Measurements from ENCODE around the gene SNRNP25.

DNA sequence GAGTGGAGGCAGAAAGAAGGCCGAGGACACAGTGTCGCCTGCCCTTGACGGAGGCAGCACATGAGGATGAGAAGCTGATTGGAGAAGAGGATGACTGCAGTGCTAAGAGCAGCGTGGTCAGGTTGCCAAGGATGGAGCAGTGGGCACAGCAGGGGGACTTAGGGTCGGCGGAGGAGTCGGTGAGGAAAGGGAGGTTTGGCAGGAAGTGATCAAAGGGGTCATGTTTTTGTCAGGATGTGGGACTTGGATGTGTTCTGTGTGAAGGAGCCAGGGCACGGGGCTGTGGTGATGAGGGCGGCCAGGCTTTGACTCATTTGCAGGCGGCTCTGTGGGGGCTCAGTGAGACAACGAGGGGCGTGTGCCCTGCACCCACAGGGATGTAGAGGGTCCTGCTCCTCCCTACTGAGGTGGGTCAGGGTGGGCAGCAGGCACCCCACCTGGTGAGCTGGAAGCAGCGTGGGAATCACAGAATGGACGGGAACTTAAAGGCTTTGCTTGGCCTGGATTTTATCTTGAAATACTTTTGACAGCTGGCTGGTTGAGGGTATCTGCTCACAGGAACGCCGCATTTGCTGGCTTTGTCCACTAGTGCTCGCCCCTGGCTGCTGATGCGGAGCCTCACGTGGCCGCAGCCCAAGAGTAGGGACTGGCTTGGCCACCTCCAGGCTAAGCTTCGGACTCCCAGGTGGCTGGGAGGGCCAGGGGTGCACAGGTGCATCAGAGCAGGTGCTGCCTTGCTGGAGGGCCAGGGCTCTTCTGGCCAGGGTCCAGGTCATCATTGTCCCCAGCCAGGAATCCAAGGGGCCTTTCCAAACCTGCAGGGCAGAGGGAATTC, 30.4 kb downstream of the SNRNP25 start:
- TF ChIP-seq, protein P1, sequence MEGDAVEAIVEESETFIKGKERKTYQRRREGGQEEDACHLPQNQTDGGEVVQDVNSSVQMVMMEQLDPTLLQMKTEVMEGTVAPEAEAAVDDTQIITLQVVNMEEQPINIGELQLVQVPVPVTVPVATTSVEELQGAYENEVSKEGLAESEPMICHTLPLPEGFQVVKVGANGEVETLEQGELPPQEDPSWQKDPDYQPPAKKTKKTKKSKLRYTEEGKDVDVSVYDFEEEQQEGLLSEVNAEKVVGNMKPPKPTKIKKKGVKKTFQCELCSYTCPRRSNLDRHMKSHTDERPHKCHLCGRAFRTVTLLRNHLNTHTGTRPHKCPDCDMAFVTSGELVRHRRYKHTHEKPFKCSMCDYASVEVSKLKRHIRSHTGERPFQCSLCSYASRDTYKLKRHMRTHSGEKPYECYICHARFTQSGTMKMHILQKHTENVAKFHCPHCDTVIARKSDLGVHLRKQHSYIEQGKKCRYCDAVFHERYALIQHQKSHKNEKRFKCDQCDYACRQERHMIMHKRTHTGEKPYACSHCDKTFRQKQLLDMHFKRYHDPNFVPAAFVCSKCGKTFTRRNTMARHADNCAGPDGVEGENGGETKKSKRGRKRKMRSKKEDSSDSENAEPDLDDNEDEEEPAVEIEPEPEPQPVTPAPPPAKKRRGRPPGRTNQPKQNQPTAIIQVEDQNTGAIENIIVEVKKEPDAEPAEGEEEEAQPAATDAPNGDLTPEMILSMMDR (IDR thresholded peaks at IDR 0.05; ENCODE audit: low read length), result no peak
- no peak for TF ChIP-seq EZH2 (optimal IDR thresholded peaks at IDR 0.05; ENCODE audit: low read depth, low read length)
